Measurements from ENCODE around the gene NHERF1.

The NHERF1 gene

DNA sequence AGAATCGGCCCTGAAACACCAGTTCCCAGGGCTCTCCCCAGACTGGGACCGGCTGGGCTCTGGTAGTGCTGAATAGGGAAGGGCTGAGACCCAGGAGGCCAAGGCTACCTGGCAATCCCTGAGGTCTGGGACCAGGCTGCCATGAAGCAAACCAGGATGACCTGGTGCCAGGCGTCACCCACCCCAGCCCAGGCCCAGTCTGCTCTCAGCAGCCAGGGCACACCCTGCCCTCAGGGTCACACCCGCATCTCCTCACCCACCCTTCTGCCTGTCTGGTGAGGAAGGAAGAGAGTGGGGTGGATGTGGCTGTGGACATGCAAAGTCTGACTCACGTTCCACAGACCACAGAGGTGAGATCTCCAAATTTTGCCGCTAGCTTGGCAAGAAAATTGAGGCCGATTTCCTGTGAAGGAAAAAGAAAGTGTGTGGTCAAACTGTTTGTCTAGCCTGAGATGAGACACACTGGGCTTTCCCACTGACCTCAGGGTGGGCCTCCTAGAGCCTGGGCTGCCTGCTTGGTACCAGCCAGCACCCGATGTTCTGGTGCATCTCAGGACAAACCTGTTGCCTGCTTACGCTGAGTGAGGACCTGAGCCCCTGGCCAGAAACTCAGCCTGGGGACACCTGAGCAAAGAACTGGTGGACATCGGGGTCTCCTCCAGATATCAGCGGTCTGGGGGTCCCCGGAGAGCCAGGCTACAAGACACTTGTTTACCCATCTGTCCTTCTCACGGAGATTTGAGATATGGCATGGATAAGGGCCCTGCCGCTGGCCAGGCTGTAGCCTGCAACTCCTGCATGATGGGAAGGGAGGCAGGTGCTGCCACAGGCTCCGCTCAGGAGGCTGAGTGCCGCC, 17.7 kb upstream of the NHERF1 start:
- DNase-seq, result no peak
- in situ Hi-C loops (cut with HindIII; ENCODE audit: low pct_ligation_motif_present, low pct_unique_long_range_greater_than_20kb, low sequenced_read_pairs), result no loop called here

GRCh38 chr17:74731347-74731605, 17.2 kb upstream of the NHERF1 start:
- in situ Hi-C loops (cut with HindIII; ENCODE audit: low pct_ligation_motif_present, low pct_unique_long_range_greater_than_20kb, low sequenced_read_pairs), result no loop called here
- no peak for DNase-seq

DNA sequence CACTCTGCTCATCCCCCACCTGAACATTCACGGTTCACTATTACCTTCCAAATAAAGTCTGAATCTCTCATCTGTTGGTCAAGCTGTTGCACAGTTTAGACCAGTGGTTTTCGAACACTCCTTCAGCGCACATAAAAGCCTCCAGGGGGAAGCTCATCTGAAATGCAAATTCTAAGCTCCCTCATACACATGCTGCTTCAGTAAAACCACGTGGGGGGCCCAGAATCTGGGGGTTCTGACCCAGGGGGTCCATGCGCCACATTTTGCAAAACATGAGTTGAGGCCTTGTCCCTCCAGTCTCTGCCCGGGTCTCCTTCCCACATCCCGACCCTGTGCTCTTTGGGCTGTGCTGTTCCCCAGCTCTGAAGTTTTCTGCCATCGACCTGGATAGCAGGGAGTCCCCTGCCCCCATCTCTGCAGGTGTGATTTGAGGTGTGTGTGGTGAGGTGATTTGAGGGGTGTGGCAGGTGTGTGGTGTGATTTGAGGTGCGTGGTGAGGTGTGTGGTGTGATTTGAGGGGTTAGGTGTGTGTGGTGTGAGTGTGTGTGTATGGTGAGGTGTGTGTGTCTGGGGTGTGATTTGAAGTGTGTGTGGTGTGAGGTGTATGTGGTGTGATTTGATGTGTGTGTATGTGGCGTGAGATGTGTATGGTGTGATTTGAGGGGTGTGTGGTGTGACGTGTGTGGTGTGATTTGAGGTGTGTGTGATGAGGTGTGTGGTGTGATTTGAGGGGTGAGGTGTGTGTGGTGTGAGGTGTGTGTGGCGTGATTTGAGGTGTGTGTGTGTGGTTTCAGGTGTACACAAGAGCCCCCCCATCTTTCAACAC, 16.2 kb upstream of the NHERF1 start:
- DNase-seq, result no peak
- in situ Hi-C loops (cut with HindIII; ENCODE audit: low pct_ligation_motif_present, low pct_unique_long_range_greater_than_20kb, low sequenced_read_pairs), result no loop called here

- in situ Hi-C loops (cut with HindIII; ENCODE audit: low pct_ligation_motif_present, low pct_unique_long_range_greater_than_20kb, low sequenced_read_pairs), result no loop called here
- no peak for DNase-seq
Observed at GRCh38 chr17:74733365-74734122, 14.9 kb upstream of the NHERF1 start.

DNA sequence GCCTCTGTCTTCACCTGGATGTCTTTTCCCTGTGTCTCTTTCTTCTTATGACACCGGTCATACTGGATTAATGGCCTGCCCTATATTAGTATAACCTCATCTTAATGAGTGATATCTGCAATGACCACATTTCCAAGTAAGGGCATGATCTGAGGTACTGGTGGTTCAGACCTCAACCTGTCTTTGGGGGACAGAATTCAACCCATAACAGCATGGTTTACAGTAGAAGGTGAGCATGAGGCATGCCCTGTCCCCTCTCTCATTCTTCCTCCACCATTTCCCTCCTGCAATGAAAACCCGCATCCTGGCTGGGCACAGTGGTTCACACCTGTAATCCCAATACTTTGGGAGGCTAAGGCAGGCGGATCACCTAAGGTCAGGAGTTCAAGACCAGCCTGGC, 14.2 kb upstream of the NHERF1 start:
- in situ Hi-C loops (cut with HindIII; ENCODE audit: low pct_ligation_motif_present, low pct_unique_long_range_greater_than_20kb, low sequenced_read_pairs), result no loop called here
- no peak for DNase-seq

DNA sequence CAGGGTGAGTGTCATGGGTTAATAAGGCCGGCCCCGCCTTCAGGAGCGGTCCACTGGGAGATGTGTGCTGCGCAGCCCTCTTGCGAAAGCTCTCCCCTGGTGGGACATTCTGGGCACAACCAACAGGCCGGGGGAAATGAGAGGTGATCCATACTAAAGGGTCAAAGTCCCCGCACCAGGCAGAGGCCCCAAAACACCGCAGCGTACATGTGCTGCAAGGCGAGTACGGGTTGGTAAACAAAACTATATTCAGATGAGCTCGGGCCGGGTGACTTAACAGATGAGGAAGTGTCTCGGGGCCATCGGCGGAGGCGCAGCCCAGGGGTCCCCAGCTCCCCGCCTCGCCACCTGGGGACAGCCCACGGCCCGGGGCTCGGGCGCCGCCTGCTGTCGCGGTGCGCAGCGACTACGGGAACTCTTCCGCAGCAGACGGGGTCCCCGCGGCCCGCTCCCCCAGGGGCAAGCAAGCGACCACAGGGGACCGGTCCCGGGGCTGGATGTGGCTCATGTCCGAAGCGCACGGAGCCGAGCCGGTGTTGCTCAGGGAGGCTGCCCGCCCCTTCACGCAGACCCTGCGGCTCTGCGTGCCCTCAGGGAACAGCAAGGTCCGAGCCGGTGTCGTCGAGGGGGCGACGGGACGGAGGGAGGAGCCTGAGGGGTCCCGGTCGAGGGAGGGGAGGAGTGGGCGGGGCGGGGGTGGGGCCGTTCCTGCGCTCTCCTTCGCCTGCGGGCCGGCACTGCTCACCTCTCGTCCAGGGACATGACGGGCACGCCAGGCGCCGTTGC, 11.7 kb upstream of the NHERF1 start, which contains the start of gene RAB37:
Gene RAB37 (plus strand): TSS at position 744 of the 786 bp plus-strand sequence. CDS start 17 bp downstream, at position 761.
- in situ Hi-C loops (cut with HindIII; ENCODE audit: low pct_ligation_motif_present, low pct_unique_long_range_greater_than_20kb, low sequenced_read_pairs), result no loop called here
- no peak for DNase-seq

DNA sequence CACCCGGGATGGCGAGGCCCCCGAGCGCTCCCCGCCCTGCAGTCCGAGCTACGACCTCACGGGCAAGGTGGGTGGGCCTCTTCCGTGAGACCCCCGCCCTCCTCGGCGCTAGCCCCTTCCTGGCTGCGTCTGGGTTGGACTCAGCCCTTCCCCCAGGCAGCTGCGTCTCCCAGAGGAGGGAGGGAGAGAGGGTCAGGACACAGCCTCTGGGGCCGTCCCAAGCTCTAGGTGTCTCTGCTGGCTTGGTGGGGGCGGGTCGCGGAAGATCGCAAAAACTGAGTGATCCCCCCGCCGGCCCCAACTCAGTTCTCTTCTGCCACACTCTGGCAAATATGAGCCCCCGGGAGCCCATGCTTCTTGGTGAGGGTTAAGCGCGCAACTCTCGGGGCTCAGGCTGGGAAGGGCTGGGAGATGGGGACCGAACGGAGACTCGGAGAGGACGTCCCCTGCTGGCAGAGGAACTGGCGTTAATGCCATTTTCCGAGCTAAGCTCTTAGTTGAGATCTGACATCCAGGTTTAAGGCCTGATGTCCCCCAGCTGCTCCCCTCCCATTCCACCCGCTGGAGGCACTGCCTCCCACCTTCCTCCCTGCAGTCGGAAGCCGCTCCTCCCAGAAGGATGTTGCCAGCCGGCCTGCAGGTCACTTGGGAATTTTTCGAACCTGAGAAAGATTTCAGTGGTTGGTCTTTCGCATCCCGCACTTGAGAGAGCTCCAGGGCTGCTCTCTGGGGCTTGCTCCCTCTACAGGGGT, 11.0 kb upstream of the NHERF1 start:
- peak; percentile 46 for DNase-seq
- in situ Hi-C loops (cut with HindIII; ENCODE audit: low pct_ligation_motif_present, low pct_unique_long_range_greater_than_20kb, low sequenced_read_pairs), result no loop called here

DNA sequence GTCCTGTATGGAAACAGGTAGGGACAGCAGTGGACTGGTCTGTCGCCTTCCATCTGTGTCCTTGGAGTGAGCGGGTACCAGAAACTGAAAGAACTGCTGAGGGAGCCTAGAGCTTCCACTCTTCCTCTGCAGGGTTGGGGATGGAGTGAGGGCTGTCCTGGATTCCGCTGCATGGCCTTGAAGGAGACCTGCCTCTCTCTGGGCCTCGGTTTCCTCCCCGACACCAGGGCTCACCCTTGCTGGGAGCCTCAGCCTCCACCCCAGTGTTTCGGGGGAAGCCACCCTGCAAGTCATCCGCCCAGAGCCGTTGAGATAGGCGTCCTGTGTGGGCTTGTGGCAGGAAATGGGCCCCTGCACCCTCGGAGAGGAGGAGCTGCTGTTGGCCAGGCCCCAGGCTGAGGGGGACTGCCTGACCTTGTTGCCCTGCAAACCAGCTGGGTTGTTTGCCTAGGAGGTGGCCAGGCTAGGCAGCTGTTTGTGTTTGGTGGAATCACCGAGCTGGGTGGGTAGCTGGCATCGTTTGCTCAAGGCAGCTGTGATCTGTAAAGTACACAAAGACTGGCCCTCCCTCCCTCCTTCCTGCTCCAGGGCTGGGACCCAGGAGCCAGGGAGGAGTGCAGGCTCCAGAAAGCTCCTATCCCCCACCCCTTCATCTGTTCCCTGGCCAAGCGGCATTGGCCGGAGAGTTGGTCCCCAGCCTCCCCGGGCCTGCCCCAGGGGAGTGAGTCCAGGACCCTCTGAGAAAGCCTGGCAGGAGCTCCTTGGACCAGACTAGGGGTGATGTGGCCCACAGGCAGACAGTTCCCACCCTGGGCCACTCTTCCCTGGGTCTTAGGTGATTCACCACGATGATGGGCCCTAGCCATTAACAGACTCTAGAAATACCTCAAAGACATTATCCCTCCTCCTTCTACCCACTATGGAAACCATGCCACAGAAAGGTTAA, 10.1 kb upstream of the NHERF1 start:
- DNase-seq, result no peak
- in situ Hi-C loops (cut with HindIII; ENCODE audit: low pct_ligation_motif_present, low pct_unique_long_range_greater_than_20kb, low sequenced_read_pairs), result no loop called here

- DNase-seq, result no peak
- in situ Hi-C loops (cut with HindIII; ENCODE audit: low pct_ligation_motif_present, low pct_unique_long_range_greater_than_20kb, low sequenced_read_pairs), result no loop called here
Observed at GRCh38 chr17:74739227-74739831, 9.1 kb upstream of the NHERF1 start.

GRCh38 chr17:74740173-74740572, 8.3 kb upstream of the NHERF1 start:
- in situ Hi-C loops (cut with HindIII; ENCODE audit: low pct_ligation_motif_present, low pct_unique_long_range_greater_than_20kb, low sequenced_read_pairs), result no loop called here
- DNase-seq, result no peak

- in situ Hi-C loops (cut with HindIII; ENCODE audit: low pct_ligation_motif_present, low pct_unique_long_range_greater_than_20kb, low sequenced_read_pairs), result no loop called here
- no peak for DNase-seq
Observed at GRCh38 chr17:74740641-74741387, 7.6 kb upstream of the NHERF1 start.

DNA sequence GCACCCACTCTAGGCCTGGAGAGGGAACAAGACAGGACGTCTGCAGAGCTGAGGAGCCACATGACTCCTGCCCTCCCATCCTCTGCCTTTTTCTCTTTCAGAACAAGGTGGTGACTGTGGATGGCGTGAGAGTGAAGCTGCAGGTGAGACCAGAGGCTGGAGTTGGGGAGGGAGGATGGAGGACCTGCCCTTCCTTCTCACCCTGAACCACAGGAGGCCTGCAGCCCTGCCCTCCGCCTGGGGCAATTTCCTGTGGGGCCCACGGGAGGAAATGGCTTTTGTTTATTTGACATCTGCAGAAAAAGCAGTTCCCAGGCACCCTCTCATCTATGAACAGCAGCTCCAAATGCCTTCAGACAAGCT, 6.3 kb upstream of the NHERF1 start:
- in situ Hi-C loops (cut with HindIII; ENCODE audit: low pct_ligation_motif_present, low pct_unique_long_range_greater_than_20kb, low sequenced_read_pairs), result no loop called here
- no peak for DNase-seq

DNA sequence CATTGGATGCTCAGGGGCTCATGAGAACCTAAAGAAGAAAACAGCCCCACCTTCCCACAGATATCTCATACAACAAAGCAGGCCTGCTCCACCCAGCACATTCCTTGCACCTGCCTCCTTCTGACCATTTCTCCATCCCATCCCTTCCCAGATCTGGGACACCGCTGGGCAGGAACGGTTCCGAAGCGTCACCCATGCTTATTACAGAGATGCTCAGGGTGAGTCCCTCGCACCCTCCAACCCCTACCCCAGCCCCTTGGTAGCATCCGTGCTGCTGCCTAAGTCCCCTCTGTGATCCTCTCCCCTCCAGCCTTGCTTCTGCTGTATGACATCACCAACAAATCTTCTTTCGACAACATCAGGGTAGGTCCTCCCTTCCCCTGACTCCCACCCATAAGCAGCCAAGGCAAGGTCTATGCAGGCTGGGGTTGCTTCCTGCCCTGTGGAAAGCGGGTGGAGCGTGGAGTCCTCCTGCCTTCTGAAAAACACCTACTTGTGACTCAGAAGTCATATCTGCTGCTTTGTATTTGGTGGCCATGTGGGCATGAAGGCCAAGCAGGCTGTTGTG, 5.4 kb upstream of the NHERF1 start:
- no peak for DNase-seq
- in situ Hi-C loops (cut with HindIII; ENCODE audit: low pct_ligation_motif_present, low pct_unique_long_range_greater_than_20kb, low sequenced_read_pairs), result no loop called here

DNA sequence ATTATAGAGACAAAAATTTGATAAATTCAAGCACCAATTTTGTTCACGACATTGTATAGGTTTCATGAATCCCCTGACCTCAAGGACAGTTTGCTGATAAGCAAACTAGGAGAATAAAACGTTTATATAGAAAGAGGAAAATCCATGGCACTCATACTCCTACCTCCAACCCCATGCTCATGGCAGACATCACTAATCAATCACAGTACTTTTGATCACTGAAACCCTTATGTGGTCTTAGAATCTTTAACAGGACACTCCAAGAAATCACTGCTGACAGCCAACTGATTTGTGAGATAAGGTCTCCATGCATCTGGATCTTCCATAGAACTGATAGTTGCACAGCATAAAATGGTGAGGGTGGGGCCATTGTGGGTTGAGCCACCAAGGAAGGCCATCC, 4.7 kb upstream of the NHERF1 start:
- no peak for DNase-seq
- in situ Hi-C loops (cut with HindIII; ENCODE audit: low pct_ligation_motif_present, low pct_unique_long_range_greater_than_20kb, low sequenced_read_pairs), result no loop called here

DNA sequence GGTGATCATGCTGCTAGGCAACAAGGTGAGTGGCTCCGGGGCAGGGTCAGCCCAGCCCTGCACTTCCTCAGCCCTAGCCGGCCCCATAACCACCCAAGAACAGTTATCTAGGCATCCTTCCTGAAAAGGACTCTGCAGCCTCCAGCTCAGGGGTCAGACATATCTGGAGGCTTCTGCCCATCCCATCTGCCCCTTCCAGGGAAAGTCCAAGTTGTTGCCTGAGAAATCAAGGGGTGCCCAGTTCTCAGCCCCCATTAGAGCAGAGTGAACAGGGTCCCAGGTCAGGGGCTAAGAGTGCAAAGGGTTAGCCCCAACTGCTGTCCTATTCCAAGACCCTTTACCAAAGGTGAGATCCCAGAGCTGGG, 4.1 kb upstream of the NHERF1 start:
- no peak for DNase-seq
- in situ Hi-C loops (cut with HindIII; ENCODE audit: low pct_ligation_motif_present, low pct_unique_long_range_greater_than_20kb, low sequenced_read_pairs), result no loop called here

Measured in ACHN (cell line).